Measurements from ENCODE around the gene LRBA.
"Not testable (repeated sequence)": the region's sequence is repeated elsewhere in the genome, so short reads cannot be mapped to it uniquely, and the experiment has no call there.

Gene LRBA

DNA sequence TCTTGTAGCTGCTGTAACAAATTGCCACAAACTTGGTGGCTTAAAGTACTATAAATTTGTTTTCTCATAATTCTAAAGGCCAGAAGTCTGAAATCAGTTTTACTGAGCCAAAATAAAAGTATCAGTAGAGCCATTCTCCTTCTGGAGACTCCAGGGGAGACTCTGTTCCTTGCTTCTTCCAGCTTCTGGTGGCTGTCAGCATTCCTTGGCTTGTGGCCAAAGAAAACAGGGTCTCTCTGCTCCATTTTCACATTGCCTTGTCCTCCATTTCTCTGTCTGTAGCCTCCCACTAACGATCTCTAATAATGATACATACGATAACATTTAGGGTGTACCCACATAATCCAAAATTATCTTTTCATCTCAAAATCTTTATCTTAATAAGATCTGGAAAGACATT is 232.8 kb downstream of the LRBA start:
- no peak for DNase-seq

DNA sequence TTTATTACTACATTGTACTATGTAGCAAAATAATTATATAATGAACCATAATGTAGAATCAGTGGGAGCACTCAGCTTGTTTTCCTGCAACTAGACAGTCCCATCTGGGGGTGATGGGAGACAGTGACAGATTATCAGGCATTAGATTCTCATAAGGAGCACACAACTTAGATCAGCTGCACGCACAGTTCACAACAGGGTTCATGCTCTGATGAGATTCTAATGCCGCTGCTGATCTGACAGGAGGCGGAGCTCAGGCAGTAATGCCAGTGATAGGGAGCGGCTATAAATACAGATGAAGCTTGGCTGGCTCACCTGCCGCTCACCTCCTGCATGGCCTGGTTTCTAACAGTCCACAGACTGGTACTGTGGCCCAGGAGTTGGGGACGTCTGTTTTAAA is 233.9 kb downstream of the LRBA start:
- no peak for DNase-seq

DNA sequence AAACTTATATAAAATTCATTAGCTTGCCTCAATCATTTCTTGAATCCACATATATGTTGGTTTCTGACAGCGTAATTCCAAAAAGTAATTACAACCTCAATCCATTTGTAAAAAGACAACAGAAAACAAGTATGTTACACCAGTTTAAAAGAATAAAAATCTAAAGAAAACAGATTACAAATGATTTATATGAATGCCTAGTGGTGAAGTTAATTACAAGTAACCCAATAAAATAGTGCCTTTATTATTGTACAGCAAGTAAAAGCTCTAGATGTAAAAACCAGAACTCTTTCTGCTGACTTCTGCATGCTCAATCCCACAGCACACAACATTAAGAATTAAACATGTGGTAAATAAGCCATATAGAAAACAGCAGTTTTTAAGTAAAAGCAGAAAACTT is 235.4 kb downstream of the LRBA start:
- no peak for DNase-seq

DNA sequence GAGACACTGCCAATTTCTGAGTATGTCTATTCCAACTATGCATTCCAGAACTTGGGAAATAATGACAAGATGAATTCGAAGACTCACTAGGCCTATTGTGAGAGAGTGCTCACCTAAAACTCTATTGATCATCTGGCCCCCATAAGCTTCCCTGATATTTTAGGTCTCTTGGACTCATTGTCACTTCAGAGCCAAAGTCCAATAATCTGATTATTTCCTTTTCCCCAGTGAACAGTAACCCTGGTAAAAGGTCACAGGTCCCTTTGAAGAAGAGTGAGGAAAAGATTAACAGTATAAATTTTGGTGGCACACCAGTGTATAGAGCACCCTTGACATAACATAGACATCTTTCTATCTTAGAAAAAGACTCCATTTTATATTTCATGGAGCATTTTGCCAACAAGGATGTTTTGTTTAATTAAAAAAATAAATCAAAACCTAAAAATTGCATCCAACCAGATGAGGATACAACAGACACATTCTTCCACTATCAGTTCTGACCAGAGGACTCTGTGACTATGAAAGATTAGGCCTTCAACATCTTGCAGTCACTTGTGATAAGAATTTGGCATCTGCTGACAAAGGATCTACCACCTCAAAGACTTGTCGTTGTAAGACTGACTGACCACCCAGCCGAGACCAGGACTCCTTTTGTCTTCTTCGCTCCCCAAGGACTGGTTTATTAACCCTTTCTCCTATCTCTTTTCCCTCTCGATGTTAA is 241.2 kb downstream of the LRBA start:
- DNase-seq = no peak

DNA sequence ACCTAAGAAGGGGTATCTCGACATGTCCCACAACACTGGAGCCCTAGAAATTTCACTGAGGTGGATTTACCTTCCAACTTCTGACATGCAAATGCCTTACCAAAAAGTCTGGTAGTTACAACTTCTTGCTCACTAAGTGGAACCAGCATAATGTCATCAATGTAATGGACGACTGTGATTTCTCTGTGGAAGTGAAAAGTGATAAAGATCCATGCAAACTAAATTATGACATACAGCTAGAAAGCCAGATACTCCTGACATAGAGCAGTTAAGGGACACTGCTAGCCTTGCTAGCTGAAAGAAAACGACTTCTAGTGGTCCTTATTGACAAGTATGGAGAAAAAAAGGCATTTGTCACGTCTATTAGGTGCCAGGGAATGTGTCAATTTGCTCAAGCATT is 242.1 kb downstream of the LRBA start:
- no peak for DNase-seq

DNA sequence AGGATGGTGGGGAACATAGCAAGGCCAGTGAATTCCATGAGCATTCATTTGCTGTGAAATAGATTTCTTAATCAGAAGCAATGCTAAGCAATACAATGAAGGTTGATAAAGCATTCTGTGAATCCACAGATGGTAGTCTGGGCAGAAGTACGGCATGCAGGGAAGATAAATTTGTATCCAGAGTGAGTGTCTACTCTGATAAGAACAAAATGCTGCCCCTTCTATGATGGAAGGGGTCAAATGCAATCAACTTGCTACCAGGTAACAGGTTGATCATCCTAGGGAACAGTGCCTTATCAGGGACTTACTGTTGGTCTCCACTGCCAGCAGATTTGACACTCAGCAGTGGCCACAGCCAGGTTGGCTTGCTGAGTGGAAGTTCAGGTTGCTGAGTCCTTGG is 243.7 kb downstream of the LRBA start:
- no peak for DNase-seq

DNA sequence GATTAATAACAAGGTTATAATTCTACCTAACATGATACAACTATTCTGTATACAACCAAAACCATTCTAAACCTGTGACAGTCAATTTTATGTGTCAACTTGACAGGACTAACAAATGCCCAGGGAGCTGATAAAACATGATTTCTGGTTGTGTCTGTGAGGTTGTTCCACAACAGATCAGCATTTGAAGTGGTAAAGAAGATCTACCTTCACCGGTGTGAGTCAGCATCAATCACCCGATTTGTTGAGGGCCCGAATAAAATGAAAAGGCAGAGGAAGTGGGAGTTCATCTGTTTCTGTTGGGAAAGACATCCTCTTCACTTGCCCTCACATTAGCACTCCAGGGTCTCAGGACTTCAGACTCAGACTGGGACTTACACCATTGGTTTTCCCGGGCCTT is 245.2 kb downstream of the LRBA start:
- no peak for DNase-seq

DNA sequence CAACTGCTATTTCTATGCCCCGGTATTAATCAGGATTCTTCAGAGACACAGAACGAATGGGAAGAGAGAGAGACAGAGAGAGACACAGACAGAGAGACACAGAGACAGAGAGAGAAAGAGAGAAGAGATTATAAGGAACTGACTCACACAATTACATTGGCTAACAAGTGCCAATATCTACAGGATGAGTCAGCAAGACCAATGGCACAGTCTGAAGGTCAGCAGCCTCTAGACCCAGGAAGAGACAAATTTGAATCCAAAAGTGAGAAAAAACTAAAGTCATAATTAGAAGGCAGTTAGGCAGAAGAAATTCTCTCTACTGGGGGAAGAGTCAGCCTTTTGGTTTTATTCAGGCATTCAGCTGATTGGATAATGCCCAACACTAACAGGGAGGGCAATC is 245.8 kb downstream of the LRBA start:
- no peak for DNase-seq

DNA sequence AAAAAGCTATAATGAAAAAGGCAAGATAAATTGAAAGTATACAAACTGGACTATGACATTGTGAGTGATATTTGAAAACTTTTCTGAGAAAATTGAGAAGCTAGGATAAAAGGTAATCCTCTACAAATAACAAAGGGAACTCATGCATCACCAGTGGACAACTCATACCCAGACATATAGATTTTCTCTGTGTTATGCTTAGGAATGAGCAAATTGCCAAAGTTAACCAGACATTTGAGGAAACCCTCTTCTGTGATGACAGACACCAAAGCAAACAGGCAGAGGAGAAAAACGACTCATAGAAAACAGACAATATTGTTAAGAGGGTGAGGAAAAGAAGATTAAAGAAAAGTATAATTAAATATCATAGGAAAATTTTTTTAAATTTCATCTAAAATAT is 246.6 kb downstream of the LRBA start:
- no peak for DNase-seq

DNA sequence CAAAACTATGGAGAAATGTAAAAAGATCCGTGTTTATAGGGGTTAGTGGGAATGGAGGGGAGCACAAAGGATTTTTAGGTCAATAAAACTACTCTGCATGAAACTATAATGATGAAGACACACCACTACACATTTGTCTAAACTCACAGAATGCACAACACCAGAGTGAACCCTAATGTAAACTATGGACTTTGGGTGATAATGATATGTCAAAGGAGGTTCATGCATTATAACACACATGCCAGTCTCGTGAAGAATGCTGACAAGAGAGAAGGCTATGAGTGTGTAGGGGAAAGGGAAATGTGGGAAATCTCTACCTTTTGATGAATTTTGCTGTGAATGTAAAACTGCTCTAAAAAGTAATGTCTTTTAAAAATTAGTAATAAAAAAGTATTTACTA is 249.9 kb downstream of the LRBA start:
- DNase-seq = no peak

DNA sequence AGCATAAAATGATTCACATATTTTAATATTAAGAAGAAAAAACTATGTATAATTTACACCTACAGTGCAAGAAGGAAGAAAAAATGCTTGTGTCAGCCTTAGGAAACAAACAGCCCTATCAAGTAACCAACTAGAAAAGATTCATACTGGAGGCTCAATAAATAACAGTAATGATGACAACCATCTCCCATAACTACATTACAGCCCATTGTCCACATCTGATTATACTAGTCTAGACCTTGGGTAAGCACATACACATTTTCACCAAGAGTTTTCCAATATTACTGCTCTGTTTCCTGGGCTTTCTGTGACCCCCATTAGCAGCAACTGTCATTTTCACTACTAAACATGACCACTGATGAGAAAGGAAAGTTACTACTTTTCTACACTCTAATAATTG is 263.4 kb downstream of the LRBA start:
- DNase-seq = no peak

DNA sequence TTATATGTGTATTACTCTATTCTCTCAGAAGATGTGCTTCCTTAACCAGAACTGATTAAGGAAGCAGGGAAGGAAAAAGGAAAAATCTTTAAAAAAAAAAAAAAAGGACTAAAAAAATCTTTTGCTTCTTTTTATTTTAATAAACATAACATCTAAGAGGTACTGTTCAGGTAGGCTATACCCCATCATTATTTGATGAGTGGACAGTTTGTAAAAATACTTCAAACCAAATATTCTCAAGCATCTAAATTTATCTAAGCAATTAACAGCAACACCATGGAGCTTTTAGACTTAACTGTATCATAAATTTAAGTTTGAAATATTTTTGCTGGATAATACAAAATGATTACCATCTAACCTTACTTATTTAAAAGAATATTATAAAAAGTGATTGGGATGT is 264.3 kb downstream of the LRBA start:
- no peak for DNase-seq

DNA sequence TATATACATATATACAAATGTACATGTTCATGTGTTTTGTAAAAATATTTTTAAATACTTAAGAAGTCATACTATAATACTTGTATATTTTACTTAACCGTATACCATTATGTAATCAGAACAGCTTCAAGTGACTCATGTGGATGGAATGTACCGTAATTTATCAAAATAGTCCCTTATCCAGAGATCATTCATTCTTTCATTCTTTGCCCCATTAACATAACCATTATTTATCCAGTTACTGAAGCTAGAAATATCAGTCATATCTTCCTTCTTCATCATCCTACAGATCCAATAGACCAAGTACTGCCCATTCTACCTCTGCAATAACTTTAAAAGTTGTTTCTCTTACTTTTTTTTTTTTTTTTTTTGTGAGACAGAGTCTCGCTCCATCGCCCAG is 268.9 kb downstream of the LRBA start:
- no peak for DNase-seq

DNA sequence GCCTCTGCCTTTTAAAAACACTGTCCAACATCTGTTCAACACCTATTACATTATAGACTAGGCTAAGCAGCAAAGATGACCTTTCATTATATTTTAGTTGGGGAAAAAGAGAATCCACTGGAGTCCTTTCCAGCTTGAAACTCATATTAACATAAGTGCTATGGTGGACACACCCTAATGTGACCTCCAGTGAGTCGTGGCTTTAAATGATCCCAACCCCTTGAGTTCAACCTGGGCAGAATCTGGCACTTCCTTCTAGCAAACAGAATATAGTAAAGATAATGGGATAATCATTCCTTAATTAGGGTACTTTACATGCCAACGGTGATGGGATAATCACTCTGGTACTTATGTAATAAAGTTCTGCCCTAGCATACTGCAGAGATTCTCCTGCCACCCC is 270.5 kb downstream of the LRBA start:
- DNase-seq = no peak

DNA sequence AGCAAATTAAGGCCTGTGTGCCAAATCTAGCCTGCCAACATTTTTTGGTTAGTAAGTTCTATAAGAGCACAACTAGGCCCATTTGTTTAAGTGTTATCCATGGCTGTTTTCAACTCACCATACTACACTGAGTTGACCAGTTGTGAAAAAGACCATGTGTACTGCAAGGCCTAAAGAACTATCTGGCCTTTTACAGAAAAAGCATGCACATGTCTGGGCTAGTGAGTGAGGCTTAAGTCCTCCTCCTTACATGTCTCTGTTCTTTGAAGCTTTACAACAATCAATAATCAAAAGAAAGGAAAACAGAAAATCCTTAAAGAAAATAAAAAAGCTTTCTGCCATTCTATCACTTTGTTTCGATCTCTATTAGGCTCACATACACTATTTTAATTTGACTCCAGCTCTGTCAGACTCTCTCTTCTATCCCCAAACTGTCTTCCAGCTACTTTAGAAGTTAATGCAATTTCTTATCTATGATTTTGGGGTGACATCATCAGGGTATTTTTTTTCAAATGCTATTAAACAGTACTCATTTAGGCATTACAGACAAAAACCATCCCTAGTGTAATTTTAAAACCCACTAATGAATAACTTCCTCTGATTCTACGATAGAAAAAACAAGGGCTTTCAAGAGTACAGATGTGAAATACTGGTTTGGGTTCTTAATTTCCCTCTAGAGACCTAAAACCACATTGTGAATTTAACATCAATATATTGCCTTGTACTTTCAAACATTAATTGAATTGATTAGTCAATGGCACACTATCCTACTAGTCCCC is 271.3 kb downstream of the LRBA start:
- DNase-seq = no peak

DNA sequence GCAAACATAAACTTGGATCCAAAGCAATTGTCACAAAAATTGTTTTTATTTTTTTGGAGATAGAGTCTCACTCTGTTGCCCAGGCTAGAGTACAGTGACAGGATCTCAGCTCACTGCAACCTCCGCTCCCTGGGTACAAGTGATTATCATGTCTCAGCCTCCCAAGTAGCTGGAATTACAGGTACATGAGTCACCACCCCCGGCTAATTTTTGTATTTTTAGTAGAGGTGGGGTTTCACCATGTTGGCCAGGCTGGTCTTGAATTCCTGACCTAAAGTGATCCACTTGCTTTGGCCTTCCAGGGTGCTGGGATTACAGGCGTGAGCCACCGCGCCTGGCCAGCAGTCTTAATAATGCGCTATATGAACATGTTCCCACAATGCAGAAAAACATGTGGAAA is 272.2 kb downstream of the LRBA start:
- not testable (repeated sequence) for DNase-seq

DNA sequence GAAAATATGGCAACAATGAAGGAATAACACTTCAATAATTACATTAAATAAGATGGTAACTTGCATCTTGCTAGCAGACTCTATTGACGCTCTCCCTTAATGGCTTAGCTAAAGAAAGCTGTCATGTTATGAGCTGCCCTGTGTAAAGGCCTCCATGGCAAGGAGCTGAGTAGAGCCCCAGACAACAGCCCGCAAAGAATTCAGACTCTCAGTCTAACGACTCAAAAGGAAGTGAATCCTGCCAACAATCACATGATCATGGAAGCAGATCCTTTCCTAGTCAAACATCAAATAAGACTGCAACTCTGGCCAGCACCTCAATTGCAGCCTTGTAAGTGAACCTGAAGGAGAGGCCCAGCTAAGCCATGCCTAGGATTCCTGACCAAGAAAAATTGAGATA is 275.5 kb downstream of the LRBA start:
- DNase-seq = no peak

DNA sequence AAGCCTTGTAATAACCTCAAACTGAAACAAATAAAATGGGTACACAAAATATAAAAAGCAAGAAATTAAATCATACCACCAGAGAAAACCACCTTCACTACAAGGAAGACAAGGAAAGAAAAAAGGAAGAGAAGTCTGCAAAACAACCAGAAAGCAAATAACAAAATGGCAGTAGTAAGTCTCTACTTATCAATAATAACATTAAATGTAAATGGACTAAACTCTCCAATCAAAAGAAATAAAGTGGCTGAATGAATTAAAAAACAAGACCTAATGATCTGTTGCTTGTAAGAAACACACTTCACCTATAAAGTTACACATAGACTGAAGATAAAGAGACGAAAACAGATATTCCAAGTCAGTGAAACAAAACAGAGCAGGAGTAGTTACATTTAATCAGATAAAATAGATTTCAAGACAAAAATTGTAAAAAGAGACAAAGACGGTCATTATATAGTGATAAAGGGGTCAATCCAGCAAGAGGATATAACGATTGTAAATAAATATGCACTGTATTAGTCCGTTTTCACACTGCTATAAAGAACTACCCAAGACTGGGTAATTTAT is 289.0 kb downstream of the LRBA start:
- DNase-seq = no peak

DNA sequence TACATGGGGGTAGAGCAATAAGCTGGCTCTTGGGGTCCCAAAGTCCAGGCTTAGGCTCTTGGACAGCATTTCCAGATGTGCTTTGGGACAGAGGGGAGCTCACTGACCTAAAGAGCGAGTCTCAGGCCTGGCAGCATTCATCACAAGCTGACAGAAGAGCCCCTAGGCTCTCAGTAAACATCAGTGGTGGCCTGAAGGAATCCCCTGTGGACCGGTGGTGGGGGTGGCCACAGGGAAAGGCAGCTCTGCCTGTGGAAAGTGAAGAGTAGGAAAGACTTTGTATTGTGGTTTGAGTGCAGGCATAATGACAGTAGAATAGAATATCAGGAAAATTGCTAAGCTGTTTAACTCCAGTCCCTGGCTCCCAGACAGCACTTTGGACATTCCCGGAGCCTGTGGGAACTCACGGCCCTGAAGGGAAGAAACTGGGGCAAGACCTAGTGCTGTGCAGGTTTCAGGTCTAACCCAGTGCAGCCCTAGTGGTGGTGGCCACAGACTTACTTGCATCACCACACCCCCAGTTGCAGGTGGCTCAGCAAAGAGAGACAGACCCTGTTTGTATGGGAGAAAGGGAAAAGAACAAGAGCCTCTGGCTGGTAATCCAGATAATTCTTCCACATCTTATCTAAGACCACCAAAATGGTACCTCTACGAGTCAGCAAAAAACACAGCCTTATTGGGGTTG is 291.2 kb downstream of the LRBA start:
- DNase-seq = no peak

DNA sequence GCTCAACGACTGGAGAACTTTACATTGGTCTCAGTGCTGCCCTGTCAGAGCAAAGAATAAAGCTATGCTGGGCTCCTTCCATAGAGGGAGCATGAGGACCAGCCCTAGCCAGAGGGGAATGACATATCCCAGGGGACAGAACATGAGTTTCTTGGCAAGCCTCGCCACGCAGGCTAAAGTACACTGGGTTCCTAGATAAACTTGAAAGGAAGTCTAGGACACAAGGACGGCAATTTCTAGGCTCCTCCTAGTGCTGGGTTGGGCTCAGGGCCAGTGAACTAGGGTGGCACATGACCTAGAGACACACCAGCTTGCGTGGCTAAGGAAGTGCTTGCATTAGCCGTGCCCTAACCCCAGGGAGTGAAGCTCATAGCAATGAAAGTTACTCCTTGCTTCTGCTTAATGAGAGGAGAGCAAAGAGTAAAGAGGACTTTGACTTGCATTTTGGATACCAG is 292.1 kb downstream of the LRBA start:
- DNase-seq = no peak

DNA sequence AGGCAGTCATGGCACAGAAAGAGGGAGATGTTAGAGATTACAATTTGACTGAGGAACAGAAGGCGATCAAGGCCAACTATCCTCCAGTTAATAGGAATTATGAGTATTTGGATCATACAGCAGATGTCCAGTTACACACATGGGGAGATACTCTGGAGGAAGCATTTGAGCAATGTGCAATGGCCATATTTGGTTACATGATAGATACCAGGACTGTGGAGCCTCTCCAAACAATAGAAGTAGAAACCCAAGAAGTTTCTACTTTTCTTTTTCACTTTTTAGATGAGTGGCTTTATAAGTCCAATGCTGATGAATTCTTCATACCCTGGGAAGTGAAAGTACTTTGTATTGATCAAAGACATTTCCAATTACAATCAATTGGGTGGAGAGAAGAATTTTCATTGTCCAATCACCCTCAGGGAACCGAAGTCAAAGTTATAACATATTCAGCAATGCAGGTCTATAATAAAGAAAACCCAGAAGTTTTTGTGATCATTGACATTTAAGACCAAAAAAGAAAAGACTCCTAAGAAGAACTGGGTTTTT is 294.0 kb downstream of the LRBA start:
- DNase-seq = no peak

DNA sequence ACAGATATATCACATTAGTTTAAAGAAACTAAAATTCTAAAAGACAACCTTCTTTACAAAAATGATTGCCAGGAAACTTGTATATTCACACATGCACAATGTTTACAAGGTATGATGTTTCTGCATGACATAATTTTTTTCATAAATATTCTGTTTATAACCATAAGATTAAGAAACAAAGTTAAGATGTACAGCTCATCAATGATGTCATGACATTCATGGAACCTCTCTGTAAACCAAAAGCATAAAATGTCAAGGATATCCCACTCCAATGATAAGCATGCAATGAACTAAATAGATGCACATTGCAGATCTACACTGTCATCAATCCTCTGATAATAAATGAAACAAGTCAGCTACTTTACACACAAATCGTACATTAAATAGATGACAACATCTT is 297.1 kb downstream of the LRBA start:
- DNase-seq = no peak

Data from activated effector memory CD4-positive, alpha-beta T cell treated with anti-CD3 and anti-CD28 coated beads, Interleukin-2, amount 50 U/mL, for 16 hours (primary cell).